ENCODE results near the gene ABR.
"Not testable (repeated sequence)": the region's sequence is repeated elsewhere in the genome, so short reads cannot be mapped to it uniquely, and the experiment has no call there.

The ABR gene

DNA sequence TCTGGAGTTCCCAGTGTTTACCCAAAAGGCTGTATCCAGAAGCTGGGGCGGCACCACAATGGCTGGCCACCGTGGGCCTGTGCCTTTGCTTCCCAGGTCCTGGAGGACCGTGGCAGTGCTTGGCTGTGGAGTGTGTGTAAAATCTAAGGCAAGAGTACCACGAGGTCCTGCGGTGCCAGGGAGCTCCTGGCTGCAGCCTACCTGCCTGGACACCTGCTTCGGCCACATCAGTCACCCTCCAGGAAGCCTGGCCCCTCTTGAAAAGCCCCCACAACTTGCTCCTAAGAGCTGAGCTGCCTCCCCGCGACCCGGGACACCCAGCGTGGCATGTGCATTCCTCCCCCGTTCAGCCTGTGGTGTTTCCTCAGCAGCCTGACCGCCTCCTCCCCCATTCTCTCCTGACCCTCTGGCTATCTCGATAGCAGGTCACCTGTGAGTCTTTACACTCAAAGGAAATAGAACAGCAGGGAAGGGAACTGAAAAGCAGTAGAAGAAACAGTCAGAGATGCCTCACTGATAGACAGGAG lies 174.9 kb downstream of the ABR start:
- DNase-seq, result no peak

DNA sequence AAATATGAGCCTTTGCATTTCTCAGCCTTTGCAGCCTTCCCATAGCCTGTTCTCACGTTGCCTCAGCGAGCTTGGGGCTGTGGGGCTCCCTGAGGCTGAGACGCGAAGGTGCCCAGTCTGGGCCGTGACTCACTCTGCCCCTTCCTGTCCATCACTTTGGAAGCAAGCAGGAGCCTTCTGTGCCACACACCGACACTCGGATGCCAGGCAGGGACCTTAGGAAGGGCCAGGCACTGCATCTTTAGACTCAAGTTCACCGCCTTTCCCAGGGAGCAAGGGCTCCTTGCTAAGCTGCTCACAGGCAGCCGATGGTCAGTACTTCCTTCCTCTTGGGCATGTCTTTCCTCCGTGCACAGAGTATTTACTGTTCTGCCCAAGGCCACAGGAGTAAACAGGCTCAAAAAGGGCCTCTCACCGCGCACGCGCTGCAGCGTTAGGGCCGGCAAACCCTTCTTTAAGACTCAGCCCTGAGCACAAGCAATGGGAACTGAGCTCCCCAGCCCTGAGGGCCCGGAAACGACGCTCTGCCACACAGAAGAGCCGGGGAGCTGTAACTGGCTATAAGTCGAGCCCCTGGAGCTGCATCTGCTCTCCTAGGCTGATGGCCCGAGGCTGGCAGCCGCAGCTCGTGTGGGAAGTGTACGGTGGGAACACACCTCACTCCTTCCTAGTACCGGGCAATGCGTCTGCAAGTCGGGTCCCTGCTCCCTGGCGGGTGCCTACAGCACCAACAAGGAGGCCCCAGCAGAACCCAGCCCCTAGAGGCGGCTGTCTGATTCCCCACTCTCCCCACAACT lies 175.6 kb downstream of the ABR start:
- no peak for DNase-seq

DNA sequence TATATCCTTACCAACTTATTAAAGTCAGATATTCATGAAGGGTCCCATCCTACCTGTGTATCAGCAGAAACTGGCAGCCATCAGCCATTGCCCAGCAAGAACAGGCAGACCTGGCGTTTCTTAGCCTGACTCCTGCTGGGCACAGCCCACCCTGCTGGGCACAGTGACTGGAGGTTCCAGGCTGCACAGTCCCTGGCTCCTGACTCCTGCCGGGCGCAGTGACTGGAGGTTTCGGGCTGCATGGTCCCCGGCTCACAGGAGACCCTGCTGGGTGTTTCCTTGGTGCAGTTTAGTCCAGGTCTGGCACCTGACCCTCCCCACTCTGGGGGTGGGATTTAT lies 176.2 kb downstream of the ABR start:
- DNase-seq, result no peak

DNA sequence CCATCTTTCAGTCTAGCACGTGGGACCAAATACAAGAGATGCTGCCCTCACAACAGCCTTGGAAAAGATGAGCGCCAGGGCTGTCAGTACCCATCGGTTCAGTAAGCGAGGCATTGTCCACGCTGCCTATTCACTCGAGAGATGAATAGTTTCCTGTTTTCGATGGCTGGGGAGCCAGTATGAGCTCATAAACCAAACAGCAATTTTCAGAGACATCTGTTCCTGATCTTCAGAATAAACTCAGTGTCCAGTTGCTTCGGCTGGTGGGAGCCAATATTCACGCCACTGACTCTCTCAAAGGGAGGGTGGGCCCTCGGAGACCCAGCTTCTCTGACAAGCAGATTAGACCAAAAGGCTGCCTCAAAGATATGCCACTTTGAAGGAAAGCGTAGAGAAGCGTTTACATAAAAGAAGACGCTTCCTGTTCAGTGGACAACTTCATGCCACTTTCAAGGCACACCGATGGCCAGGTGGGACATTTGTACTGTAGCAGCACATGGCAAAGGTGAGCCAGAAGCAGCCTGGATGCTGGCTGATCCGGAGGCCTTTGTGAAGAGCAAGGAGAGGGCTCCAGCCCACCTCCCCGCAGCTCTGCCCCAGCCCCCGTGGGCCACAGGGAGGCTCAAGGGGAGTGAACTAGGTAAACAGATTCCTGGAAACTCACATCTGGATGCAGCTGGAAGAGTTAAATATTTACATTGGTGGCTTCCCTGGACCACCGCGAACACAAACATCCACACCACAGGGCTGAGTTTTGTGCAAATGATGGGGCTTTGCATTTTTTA lies 176.8 kb downstream of the ABR start:
- peak; percentile 74 for DNase-seq

DNA sequence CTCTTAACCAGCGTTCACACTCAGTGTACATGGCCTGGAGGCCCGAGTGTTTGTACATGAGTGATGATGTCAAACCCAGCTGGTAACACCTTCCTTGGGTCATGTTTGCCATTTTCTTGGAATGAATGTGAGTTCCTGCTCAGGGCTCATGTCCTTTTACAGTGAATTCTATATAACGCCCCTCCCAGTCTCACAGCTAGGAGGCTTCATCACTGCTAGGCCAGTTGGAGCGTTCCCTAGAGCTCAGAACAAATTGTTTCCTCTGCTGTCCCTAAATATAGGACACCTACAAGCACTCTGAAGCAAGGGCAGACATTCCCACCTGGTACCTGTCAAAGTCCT lies 177.4 kb downstream of the ABR start:
- DNase-seq, result peak; percentile 19

DNA sequence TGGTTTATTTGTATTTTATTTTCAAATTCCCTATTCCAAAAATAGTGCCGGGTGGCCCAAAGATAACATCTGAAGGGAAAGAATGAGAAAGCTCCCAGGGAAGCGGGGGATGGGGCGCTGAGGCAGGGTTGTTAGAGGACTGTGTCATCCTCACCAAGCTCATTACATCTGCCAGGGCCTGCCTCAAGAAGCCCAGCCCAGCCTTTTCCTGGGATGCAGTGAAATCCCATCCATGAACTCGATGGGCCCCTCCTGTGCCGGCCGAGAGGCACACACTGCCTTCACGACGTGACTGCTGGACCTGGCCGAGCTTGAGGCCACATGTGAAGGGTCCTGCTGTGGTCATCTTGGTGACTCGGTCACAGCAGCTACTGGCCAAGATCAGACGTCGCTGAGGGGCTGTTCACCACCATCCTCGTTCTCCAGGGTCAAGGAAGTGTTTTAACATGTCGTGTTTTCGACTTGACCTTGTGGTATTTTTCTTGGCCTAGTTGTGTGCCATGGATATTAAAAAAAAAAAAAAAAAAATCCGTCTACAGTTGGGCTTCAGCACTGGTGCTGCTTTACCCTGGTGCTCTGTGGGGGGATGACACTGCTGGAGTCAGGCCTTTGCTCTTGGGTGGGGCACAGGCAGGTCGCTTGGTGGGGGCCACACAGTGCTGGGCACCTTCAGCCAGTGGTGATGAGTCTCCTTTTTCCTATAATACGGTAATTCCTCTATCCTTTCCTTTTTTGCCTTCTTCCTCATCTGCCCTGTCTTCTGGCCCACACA lies 178.0 kb downstream of the ABR start:
- peak; percentile 84 for DNase-seq

DNA sequence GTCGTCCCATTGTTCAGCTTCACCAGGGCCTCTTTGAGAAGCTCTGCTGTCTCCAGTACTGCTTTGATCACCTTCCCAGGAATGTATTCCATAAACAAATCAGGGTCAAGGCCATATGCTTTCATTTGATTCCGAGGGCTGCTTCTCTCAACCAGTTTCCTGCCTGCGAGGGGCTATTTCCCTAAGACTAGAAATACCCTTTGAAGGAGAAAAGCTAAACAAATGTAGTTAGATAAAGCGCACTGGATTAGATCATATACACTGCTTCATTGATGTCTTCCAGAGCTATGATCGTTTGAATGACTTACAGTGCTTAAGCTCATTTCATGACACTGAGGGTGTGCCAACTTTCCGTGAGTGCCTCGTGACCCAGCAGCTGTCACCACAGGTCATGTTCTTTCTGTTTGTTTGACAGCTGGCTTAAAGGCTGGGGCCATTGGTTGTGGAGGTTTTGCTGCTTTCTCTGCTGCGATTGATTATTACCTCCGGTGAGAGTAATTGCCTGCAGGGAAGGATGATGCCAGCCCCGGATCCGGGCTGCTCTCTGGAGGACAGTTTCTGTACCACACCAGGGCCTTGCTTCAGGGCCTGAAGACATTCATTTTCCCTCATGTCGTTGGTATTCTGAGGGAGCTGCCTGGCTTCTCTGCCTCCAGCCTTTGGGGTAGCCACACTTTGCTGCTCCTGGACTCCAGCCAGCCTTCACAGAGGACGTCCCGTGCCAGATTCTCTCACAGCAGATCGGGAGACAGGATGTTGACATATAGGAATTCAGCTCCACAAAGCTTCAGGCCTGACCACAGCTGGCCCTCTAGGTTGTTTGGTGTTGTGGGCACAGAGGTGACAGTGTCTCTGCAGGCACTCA lies 179.0 kb downstream of the ABR start:
- peak; percentile 80 for DNase-seq

DNA sequence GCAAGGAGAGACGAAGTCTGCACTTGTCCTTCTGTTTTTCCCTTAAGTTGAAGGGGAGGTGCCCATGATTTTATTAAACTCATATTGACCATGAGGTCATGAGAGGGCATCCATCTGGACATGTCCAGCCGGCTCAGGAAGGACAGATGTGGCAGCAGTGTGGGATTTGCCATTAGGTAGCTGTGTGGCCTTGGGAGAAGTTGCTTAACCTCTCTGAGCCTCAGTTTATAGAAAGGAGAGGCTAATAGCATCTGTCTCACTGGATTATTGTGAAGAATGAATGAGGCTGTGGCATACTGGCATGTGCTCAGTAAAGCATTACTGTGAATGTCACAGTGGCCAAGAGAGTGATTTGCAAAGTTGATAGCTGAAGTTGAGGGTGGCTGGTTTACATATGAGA lies 181.7 kb downstream of the ABR start:
- no peak for DNase-seq

DNA sequence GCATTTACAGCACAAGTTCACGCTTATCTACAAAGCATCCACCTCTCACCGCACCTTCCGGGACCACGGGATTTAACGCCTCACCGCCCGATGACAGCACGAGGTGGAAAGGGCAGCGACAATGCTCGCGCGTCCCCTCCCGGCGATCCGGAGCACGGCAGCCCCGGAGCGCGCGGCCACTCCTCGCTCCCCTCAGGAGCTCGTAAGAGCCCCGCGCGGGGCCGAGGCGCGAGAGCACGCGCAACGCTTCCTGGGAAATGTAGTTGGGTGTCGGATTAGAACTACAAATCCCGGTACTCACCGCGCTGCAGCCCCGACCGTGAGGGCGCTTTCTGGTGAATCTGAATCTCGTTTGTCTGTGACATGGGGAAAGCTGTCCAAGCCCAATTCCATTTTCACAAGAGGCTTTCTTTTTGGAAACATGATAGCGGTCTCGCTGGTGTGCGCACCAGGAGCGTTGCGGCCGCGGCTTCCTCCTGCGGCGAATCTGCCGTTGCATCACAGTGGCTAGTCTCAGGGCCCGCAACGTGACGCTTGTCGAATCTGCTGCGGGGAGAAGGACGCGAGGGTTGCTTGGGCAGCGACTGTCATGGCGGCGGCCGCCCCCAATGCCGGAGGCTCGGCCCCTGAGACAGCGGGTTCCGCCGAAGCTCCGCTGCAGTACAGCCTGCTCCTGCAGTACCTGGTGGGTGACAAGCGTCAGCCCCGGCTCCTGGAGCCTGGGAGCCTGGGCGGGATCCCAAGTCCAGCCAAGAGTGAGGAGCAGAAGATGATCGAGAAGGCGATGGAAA lies 183.0 kb downstream of the ABR start, which contains the start of gene TIMM22:
TIMM22 (plus strand) TSS at position 576 of the 791 bp plus-strand sequence; CDS start at position 590, 14 bp downstream.
- DNase-seq, result peak; percentile 99

DNA sequence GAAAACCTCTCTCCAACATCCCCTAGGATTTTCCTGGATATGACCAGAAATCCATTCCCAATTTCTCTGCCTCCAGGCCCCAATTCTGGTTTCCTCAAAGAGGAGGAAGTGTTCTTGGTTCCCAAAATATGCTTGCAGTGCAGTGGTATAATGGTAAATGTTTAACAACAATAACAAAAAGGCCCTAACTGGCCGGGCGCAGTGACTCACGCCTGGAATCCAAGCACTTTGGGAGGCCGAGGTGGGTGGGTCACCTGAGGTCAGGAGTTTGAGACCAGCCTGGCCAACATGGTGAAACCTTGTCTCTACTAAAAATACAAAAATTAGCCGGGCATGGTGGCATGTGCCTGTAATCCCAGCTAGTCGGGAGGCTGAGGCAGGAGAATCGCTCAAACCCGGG lies 184.5 kb downstream of the ABR start:
- DNase-seq, result not testable (repeated sequence)

DNA sequence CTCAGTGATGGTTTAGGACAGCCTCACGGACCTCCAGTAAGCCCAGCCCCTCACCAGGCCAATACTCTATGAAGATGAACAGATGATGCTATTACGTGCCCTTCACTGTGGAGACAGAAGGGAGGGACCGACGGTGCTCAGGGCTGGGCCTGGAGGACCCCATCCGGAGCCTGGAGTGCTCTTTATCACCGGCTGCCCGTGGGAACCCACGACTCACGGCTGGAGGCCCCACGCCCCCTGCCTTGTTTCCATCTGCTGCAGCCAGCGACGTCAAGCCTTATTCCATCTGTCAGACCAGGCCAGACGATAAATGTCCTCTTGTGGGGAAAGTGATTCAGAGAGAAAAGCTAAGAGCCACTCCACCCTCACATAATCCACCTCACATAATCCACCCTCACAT lies 186.8 kb downstream of the ABR start:
- no peak for DNase-seq

DNA sequence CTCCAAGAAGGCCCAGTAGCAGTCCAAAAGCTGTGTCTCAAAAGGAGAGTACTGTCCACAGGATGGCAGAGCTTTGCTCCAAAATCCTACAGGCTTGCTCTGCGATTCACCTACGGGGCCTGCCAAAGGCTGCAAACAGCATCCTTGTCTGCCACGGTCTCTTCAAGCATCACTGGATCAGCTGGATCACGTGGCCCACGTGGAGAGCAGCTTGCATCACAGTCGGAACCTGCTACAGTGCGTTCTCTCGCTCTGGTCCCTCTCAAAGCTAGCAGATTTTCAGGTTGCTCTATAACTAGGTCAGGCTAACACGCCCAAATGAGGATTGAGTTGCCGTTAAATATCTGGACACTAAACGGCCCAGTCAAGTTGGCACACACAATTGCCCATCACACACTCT lies 191.2 kb downstream of the ABR start:
- no peak for DNase-seq

DNA sequence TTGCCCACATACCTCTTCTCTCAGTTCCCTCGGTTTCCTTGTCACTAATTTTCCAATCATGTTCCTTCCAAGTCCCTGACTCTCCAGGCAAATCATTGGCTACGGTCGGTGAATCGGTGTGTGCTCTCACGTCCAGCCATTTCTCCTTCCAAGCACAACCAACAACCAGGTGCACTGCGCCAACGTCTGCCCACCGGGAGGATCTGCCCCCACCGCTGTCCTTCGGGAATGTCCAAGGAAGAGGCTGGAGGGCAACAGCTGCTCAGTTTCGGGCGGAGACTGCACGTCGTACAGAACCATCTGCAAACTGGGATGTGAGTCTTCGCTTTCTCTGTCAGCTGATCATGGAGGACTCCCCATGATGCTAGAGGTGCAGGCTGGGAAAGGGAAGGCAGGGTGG lies 191.8 kb downstream of the ABR start:
- DNase-seq, result no peak

DNA sequence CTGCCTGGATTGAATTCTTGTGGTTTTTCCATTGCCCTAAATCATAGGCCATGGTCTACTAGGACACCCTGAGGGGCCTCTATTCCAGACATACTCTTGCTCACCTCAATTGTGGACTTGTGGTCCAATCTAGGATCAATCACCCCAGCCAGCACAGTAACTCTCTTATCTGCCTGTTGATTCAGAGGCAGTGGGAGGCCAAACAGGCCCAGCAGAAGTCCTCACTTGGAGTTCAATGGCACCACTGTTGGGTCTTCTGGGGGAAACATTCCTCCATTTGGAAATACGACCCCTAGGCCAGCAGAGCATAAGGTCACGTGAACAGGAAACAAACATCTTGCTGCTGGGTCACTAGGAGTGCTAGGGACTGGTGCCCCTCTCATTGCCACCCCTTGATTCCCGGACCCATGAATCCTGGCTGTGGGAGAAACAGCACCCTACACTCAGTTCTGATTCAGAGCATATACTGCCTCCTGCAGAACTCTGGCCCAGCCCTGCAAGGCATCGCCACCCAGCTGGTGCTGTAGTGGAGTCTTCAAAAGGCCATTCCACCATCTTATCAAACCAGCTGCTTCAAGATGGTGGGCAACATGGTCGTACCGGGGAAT lies 193.4 kb downstream of the ABR start:
- DNase-seq, result no peak

DNA sequence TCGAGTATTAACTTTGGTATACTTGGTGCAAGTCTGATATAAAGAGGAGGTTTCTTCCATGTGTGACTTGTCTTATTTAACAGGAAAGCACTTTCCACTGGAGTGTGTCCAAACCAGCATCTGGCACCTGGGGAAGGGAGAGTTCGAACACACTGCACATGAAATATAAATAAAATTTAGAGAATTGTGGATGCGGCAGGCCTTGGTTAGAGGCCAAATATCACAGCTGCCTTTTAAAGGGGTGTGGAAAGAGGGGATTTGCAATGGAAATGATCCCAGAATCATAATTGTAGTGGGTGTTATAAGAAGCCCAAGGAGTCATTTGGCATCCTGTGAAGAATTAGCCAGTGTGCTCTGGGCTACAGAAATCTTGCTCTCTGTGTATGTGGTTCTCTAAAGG lies 195.9 kb downstream of the ABR start:
- DNase-seq, result no peak

DNA sequence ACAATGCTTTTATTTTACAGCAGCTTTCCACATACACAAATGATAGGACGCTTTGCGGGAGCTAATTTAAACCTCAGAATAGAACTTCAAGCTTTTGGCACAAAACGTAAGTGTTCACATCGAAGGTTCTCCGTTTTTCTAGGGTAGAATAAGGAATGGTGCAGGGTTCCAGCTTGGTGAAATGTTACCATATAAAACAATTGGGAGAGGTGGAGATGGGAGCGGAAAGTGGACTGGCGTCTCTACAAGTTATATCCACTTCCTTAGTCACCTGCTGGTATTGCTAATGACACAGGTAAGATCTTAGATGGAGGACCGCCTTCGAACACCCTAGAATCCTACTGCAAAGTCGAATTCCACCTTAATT lies 198.5 kb downstream of the ABR start:
- no peak for DNase-seq

DNA sequence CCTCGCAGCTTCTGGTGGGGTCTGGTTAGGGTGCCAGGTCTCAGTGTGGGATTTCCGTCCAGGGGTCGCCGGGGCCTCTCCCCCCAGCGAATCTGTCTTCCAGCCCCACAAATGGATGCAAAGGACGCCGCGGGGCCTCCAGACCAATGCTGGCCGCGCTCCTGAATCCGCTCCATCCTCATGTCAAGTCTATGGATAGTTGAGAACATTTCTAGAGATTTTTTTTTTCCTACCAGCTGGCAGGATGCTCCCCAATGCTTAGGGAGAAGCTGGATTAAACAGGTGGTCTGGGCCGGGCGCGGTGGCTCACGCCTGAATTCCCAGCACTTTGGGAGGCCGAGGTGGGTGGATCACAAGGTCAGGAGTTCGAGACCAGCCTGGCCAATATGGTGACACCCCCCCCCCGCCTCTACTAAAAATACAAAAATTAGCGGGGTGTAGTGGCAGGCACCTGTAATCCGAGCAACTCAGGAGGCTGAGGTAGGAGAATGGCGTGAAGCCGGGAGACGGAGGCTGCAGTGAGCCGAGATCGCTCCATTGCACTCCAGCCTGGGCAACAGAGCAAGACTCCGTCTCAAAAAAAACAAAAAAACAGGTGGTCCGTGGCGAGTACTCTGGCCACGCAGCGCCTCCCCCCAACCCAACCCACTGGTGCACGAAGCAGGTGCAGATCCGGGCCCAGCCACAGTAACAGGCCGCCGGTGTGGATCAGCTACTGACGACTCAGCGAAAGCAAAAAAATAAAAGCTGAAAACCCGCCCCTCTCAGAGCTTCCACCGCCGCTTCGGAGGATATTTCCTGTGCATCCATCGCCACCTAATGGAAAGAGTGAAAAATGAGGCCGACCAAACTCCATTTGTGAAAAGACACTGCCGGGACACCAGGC lies 199.1 kb downstream of the ABR start:
- peak; percentile 86 for DNase-seq

DNA sequence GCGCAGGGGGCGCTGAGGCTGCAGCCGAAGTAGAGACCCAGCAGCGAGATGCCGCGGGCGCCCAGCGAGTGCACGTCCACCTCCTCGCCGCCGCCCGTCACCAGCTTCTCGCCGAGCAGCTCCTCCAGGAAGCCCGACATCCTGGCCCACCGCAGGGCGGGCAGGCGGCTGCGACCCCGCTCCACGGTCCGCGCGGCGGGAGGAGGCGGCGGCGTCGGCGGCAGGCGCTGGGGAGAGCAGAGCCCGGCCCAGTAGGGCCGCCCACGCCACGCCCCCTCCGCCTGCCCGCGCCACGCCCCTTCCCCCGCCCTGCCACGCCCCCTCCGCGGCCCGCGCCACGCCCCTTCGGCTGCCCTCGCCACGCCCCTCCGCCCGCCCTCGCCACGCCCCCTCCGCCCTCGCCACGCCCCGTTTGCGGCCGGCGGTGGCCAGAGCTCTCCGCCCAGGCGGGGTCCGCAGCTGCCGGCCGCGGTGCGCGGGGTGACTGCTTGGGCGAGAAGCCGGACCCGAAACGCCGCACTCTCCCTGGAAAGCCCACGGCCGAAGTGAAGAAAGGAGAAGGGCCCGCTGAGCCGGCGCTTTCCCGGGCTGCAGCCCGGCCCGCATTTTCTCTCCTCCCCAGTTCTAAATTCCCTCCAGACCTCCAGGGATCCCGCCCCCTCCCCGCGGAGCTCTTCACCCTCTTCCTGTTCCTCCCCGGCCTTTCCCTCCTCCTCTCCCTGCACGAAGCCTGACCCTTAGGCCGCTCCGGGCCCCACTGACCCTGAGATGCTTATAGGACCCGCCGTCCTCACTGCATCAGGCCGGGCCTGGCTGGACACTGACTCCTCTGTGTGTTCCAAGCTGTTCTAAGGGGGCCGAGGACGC lies 200.0 kb downstream of the ABR start, which contains the start of gene NXN:
NXN (minus strand) TSS at position 238 of the 867 bp plus-strand sequence.
- DNase-seq, result peak; percentile 78

DNA sequence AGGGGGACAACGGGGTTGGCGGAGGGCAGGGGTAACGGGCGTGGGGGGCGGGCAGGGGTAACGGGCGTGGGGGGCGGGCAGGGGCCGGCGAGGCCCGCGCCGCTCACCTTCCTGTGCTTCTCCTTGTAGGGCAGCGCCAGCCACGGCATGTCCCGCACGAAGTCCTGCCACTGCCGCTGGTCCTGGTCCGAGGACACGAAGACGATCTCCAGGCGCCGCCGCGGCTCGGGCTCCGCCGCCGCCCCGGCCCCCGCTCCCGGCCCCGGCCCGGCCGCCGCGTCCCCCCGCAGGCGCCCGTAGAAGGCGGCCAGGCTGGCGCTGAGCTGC lies 200.6 kb downstream of the ABR start:
- DNase-seq, result no peak

All from fibroblast of skin of right biceps (primary cell).